ENCODE results near the gene RASSF9.

Gene RASSF9

DNA sequence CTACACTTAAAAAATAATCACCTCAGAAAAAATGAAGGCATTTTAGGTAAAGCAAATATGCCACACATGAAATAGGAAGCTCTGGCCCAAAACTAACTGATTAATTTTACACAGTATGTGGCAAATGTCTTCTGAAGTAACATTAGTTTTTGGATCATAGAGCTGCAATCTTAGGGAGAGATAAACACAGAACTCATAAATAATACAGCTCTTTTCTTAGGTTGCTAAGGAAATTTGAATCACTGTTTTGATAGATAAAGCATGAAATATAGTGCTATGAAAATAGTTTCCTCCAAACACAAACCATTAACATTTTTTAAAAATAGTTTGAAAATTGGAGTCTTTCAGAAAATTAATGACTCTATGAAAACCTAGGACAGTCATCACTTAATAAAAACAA lies 15.0 kb downstream of the RASSF9 start:
- TF ChIP-seq, protein P1, sequence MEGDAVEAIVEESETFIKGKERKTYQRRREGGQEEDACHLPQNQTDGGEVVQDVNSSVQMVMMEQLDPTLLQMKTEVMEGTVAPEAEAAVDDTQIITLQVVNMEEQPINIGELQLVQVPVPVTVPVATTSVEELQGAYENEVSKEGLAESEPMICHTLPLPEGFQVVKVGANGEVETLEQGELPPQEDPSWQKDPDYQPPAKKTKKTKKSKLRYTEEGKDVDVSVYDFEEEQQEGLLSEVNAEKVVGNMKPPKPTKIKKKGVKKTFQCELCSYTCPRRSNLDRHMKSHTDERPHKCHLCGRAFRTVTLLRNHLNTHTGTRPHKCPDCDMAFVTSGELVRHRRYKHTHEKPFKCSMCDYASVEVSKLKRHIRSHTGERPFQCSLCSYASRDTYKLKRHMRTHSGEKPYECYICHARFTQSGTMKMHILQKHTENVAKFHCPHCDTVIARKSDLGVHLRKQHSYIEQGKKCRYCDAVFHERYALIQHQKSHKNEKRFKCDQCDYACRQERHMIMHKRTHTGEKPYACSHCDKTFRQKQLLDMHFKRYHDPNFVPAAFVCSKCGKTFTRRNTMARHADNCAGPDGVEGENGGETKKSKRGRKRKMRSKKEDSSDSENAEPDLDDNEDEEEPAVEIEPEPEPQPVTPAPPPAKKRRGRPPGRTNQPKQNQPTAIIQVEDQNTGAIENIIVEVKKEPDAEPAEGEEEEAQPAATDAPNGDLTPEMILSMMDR (IDR thresholded peaks at IDR 0.05; ENCODE audit: borderline replicate concordance, insufficient read depth, low read depth, low read length) = no peak
- H3K4me3 ChIP-seq (ENCODE audit: low read depth, low read length) = no peak overlapping the region

DNA sequence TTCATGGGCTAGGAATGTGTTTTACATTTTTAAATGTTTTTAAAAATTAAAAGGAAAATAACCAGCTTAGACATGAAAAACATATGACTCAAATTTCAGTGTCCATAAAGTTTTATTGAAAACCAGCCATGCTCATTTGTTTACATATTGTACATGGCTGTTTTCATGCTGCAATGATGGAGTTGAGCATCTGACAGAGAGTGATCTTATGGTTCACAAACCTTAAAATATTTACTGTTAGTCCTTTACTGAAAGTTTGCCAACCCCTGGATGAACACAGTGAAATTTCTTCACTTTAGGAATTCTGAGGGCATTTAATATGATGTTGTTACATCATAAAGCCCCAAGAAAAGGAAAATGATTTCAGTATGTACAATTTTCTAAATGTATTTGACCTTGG lies 16.1 kb downstream of the RASSF9 start:
- no peak overlapping the region for H3K4me3 ChIP-seq (ENCODE audit: low read depth, low read length)
- TF ChIP-seq, protein P1 (IDR thresholded peaks at IDR 0.05; ENCODE audit: borderline replicate concordance, insufficient read depth, low read depth, low read length) = no peak

DNA sequence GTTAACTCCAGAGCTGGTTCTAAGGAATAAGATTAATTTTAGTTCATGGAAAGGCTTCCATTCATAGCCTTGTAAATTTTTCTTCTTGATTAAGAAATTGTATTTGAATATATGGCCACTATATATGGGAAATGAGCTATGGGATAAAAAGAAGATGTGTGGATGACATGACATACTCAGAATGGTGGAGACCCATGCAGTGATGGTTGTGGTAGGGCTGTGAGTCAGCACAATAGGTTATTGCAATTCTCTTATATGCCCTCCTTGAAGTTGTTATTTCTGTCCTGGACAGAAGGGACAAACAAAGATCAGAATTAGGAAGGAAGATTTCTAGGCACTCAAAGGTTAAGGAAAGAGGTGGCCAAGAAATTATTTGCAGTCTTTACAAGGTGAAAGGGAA lies 21.5 kb downstream of the RASSF9 start:
- H3K4me3 ChIP-seq (ENCODE audit: low read depth, low read length) = no peak overlapping the region
- TF ChIP-seq, protein P1 (IDR thresholded peaks at IDR 0.05; ENCODE audit: borderline replicate concordance, insufficient read depth, low read depth, low read length) = no peak

DNA sequence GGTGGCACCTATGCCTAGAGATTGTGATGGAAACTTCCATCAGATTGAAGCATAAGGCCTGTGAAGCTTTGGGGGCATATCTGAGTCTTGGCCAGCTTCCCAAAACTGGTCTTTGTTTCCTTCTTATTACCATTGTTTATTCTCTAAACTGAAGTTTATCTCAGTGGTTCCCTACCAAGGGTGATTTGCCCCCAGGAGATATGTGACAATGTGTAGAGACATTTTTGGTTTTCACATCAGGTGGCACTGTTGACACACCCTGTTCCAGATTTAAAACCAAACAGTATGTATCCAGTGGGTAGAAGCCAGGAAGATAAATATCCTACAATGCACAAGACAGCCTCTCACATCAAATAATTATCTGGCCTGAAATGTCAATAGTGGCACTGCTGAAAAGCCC lies 22.1 kb downstream of the RASSF9 start:
- TF ChIP-seq, protein P1 (IDR thresholded peaks at IDR 0.05; ENCODE audit: borderline replicate concordance, insufficient read depth, low read depth, low read length) = no peak
- no peak overlapping the region for H3K4me3 ChIP-seq (ENCODE audit: low read depth, low read length)

DNA sequence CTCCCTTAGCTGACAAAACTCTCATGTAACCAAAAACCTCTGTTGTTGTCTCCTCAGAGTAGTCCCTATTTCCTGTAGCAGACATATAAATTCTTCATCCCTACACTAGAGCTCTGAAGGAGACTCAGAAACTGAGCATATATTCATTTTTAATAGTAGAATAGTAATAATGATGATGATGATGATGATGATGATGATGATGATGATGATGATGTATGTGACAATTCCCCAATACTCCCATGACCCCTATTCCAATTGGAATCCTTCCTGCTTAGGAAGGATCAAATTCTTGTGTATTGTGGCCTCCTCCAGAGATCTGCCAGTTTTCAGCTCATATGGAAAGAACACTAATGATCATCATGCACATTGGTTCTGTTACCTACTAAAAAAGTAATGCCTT lies 26.7 kb downstream of the RASSF9 start:
- TF ChIP-seq, protein P1 (IDR thresholded peaks at IDR 0.05; ENCODE audit: borderline replicate concordance, insufficient read depth, low read depth, low read length) = no peak
- no peak overlapping the region for H3K4me3 ChIP-seq (ENCODE audit: low read depth, low read length)

DNA sequence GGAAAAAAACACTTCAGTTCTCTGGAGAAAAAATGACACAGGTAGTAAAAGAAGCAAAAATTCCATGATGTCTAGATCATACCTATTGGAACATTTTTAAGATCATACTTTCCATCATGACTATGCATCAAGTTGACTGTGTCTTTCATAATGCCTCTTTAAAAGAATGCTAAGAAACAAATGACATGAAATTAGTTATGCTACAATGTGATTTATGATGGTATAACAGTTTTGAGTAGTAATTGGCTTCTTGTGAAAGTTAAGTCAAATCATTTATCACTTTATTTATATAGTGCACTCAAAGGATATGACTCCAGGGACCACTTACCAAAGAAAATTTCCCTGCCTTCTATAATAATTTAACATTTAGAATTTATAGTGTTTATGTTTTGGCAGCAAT lies 28.5 kb downstream of the RASSF9 start:
- TF ChIP-seq, protein P1 (IDR thresholded peaks at IDR 0.05; ENCODE audit: borderline replicate concordance, insufficient read depth, low read depth, low read length) = no peak
- H3K4me3 ChIP-seq (ENCODE audit: low read depth, low read length) = no peak overlapping the region

DNA sequence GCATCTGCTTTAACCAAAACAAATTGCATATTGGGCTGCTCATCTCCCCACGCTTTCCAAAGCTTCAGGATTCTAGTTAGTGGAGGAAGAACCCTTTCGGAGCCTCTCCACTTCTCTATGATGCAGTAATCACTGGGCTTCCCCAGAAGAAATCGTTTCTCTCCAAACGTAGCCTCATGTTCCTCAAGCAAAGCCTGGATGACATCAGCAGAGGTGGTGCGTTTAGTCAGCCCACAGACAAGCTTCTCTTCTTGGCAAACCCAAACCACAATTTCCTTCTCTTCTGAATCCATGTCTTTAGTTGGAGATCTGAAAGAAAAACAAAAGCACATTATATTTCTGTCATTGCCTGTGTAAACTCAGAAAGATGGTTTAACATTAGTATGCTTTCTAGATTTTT lies 30.6 kb downstream of the RASSF9 start:
- TF ChIP-seq, protein P1 (IDR thresholded peaks at IDR 0.05; ENCODE audit: borderline replicate concordance, insufficient read depth, low read depth, low read length) = no peak

More for the DNA sequence above, 30.6 kb downstream of the RASSF9 start:
- H3K4me3 ChIP-seq (ENCODE audit: low read depth, low read length) = no peak overlapping the region
